Thoracic aorta (tissue), 2 donors: ENCODE measurements around the gene CRABP1. TPM values are rescaled to one million over a fixed set of nuclear protein-coding genes. Genes with fewer than 3 reads are reported as not detected.

Experiments
- ATAC-seq: fragments of 150-250 bp; one replicate; pipeline ENCODE4 v1.8.0; 2017; ENCODE audit warnings: low read depth; ENCODE audit not compliant: insufficient number of reproducible peaks, low FRiP score
- DNase-seq: peaks from one replicate; pipeline ENCODE4 v3.0.0-alpha.2; 2020; ENCODE audit warnings: low spot score
- H3K27ac ChIP-seq, 2 donors: fragments of 200-600 bp; sonication (generic); 1 replicate in 1 of 2; 2 replicates in 1 of 2; pipeline ENCODE4 v1.5.1; 2016; ENCODE audit warnings: mild to moderate bottlenecking in 2 of 2, moderate library complexity in 2 of 2
- H3K27me3 ChIP-seq: fragments of 200-600 bp; sonication (generic); replicated peaks from 2 replicates; pipeline ENCODE4 v1.6.0; 2016; ENCODE audit warnings: mild to moderate bottlenecking; ENCODE audit not compliant: insufficient read depth
- H3K36me3 ChIP-seq: fragments of 200-600 bp; sonication (generic); one replicate; pipeline ENCODE4 v1.5.1; 2016
- H3K4me1 ChIP-seq, 2 donors: fragments of 200-600 bp; sonication (generic); 1 replicate in 1 of 2; 2 replicates in 1 of 2; pipeline versions ENCODE4 v1.5.1 to v1.6.0; 2016; ENCODE audit warnings: low read depth in 2 of 2, mild to moderate bottlenecking in 1 of 2; ENCODE audit not compliant: control insufficient read depth in 1 of 2
- H3K4me3 ChIP-seq: fragments of 200-600 bp; sonication (generic); 2 replicates; pipeline ENCODE4 v1.5.1; 2016; ENCODE audit warnings: mild to moderate bottlenecking
- H3K9me3 ChIP-seq: fragments of 200-600 bp; sonication (generic); 2 replicates; pipeline ENCODE4 v1.5.1; 2016
- CTCF ChIP-seq: fragments of 200-600 bp; sonication (generic); IDR thresholded peaks from one replicate; pipeline ENCODE4 v1.5.1; 2019; ENCODE audit warnings: antibody characterized with exemption
- total RNA-seq, 2 donors: library from RNA; depleted of rRNA; stranded (reverse); fragments of >200 nt; gene quantifications; one replicate each; pipeline versions ENCODE4 v1.1.0 to v1.2.3, GENCODE V29; 2016

Gene CRABP1
- total RNA-seq, 2 donors from 2014 or later = 5.1 TPM; not detected in 1

GRCh38 chr15:78366342-78366741 lies 26.2 kb downstream of the CRABP1 start:
- Histone ChIP-seq H3K27me3 (no peaks in the 10 kb centered on the region), H3K27ac (no peak overlapping the region), H3K4me3 (no peak overlapping the region), H3K4me1 (no peaks in the 10 kb centered on the region), H3K9me3 (no peaks in the 10 kb centered on the region), H3K36me3 (no peaks in the 10 kb centered on the region)
- no peak for TF ChIP-seq CTCF
- ATAC-seq = no peak
- no peak for DNase-seq

- DNase-seq = no peak
- TF ChIP-seq CTCF = no peak
- ATAC-seq = no peak
Measured at GRCh38 chr15:78368651-78369050, 28.5 kb downstream of the CRABP1 start.

GRCh38 chr15:78369161-78369560 lies 29.0 kb downstream of the CRABP1 start:
- DNase-seq (no peak), ATAC-seq (no peak)
- no peaks in the 10 kb centered on the region for H3K4me1 ChIP-seq

More at GRCh38 chr15:78368651-78369050, 28.5 kb downstream of the CRABP1 start:
- no peaks in the 10 kb centered on the region for H3K27me3 ChIP-seq
- no peak overlapping the region for H3K27ac ChIP-seq
- H3K9me3 ChIP-seq = no peaks in the 10 kb centered on the region
- H3K4me3 ChIP-seq = no peak overlapping the region
- no peaks in the 10 kb centered on the region for H3K4me1 ChIP-seq
- no peaks in the 10 kb centered on the region for H3K36me3 ChIP-seq

GRCh38 chr15:78370013-78370412 lies 29.9 kb downstream of the CRABP1 start:
- DNase-seq (no peak), ATAC-seq (no peak)
- Histone ChIP-seq H3K4me1 (no peaks in the 10 kb centered on the region), H3K9me3 (no peaks in the 10 kb centered on the region), H3K27me3 (no peaks in the 10 kb centered on the region), H3K4me3 (no peak overlapping the region), H3K36me3 (no peaks in the 10 kb centered on the region), H3K27ac (no peak overlapping the region)
- no peak for TF ChIP-seq CTCF

More at GRCh38 chr15:78369161-78369560, 29.0 kb downstream of the CRABP1 start:
- no peaks in the 10 kb centered on the region for H3K9me3 ChIP-seq
- no peak for TF ChIP-seq CTCF
- no peak overlapping the region for H3K4me3 ChIP-seq
- no peak overlapping the region for H3K27ac ChIP-seq
- no peaks in the 10 kb centered on the region for H3K27me3 ChIP-seq
- no peaks in the 10 kb centered on the region for H3K36me3 ChIP-seq

GRCh38 chr15:78372880-78373279 lies 32.7 kb downstream of the CRABP1 start:
- no peak for TF ChIP-seq CTCF
- no peaks in the 10 kb centered on the region for H3K36me3 ChIP-seq
- no peaks in the 10 kb centered on the region for H3K27me3 ChIP-seq
- ATAC-seq (no peak), DNase-seq (no peak)
- no peaks in the 10 kb centered on the region for H3K9me3 ChIP-seq
- H3K4me3 ChIP-seq = no peak overlapping the region
- H3K4me1 ChIP-seq = no peaks in the 10 kb centered on the region
- H3K27ac ChIP-seq = no peak overlapping the region
